UCSD-AML1 (cell line): Measurements from ENCODE around the gene ELOVL6.

Source experiments
- DNase-seq: peaks from one replicate; lab custom pipeline; 2025; ENCODE audit not compliant: unreplicated experiment; lab: John Stamatoyannopoulos, UW

Gene ELOVL6

DNA sequence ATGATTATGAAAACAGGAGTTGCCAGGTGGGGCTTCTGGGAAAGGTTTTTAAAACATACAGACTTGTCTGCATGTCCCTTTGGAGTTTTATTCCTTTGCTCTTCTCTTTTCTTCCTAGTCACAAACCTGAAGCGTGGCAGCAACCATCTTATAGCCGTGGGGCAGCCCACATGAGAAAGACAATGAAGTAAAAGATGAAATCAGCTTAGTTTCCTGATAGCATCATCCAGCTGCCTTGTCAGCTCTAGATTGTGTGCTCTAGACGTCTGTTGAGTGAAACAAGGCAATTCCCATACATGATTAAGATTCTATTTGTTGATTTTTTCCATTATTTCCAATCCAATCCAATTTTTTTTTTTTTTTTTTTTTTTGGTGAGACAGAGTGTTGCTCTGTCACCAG, 68.9 kb downstream of the ELOVL6 start:
- no peak for DNase-seq

- no peak for DNase-seq
These were observed 69.9 kb downstream of the ELOVL6 start for GRCh38 chr4:110128472-110128919.

GRCh38 chr4:110128029-110128428, 70.4 kb downstream of the ELOVL6 start:
- no peak for DNase-seq

- no peak for DNase-seq
These were observed 73.7 kb downstream of the ELOVL6 start for GRCh38 chr4:110124711-110125110.

DNA sequence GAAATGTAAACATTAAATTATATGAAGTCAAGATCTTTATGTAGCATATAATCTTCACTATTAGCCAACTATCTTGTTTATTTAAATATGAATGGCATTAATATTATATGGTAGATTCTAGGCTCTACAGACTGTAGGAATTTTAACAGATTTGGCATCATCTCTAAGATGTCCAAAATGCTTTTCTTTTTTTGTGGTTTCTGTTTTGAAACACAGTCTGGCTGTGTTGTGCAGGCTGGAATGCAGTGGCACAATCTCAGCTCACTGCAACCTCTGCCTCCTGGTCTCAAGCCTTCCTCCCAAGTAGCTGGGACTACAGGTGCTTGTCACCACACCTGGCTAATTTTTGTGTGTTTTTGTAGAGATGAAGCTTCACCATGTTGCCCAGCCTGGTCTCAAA, 76.2 kb downstream of the ELOVL6 start:
- DNase-seq: no peak

DNA sequence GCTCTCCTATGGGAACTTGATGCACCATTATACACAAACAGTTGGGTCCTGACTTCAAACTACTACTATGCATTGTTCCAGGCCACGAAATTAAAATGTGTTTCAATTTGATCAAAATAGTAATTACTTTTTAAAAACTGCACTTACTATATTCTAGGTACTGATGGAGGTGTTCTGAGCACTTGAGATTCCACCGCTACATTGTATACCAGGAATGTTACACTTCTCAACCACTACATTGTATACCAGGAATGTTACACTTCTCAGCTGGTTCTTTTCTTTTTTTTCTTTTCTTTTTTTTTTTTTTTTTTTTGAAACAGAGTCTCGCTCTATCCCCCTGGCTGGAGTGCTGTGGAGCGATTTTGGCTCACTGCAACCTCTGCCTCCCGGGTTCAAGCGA, 77.9 kb downstream of the ELOVL6 start:
- DNase-seq: no peak

DNA sequence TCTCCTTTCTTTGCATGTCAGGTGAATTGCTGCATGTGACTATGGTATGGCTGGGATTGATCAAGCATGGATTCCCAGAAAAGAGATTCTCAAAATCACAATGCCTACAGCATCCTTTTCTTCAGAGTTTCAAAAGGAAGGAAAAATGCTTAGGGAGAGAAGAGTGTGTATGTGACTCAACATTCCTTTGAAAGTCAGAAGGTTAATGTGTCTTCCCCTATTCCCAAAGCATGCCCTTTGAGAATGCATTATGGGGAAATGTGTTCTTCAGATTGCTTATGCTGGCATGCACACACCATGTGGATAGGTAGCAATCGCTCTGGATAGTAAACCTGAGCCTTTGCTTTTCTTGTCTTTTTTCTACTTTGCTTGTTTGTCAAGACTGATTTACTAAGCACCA, 78.5 kb downstream of the ELOVL6 start:
- no peak for DNase-seq

- DNase-seq: no peak
These were observed 79.1 kb downstream of the ELOVL6 start for GRCh38 chr4:110119337-110119736.

DNA sequence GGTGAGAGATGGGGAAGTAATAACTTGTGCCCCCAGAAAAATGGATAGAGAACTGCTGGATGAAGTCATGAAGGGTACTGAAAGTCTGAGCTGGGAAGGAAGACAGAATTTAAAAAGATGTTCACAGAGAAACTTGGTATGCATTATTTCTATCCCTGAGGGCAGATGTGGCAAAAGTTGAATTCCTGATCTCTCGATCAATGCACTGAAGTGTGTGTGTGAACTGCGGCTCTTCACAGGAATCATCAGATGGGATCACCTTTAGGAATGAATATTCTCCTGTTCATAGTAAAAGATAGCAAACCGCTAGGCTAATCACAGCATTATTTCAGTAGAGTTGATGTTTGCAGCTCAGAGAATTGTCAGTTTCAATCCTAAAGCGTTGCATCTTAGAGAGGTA, 86.4 kb downstream of the ELOVL6 start:
- DNase-seq: no peak

DNA sequence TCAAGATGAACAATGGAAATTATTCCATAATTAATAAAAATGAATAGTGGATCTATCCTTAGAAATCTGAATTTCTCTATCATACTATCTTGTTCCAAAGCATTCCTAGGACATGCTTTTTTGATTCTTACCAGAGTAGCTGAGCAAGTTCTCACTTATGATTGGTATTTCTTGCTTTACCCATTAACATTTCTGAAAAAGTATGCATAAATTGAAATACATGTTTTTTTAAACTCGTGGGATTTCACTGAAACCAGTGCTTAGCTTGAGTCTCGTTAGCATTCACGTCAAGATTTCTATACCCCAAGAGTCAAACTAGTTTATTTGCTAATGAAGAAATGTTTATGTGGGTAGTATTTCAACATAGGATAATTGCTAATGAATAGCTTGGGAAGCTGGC, 89.0 kb downstream of the ELOVL6 start:
- no peak for DNase-seq

- no peak for DNase-seq
These were observed 89.5 kb downstream of the ELOVL6 start for GRCh38 chr4:110108960-110109359.

DNA sequence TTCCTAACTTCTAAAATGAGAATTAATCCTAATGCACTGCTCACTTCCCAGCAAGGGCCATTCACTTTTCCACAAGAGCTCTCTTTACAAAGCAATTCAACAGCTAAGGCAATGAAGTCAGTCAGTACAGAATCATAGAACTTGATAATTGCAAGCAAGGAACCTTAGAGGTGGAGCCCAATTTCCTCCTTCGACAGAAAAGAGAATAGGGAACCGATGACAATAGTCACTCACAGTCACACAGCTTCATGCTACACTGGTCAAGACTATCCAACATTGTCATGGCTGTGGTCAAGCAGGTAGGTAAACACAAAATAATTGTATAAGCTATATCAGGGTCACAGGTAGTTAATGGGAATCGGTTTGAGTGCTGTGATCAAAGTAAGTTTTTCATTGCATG, 90.0 kb downstream of the ELOVL6 start:
- DNase-seq: no peak

- no peak for DNase-seq
These were observed 90.5 kb downstream of the ELOVL6 start for GRCh38 chr4:110107866-110108265.

DNA sequence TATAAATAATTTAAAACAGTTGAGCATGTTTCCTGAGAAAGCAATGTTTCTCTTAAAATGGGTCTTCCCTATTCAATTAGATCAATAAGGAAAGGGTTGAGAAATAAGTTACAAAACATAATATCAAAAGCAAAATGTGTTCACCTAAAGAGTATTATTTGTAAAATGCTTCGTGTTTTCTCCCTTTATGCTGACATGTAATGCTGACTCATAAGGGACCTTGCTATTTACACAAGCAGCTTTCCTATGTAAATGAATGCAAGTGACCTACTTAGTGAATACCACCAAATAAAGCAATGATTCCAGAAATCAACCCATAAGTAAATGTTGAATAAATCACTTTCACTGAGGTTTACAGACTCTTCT, 91.5 kb downstream of the ELOVL6 start:
- DNase-seq: no peak

- no peak for DNase-seq
These were observed 93.8 kb downstream of the ELOVL6 start for GRCh38 chr4:110104661-110105060.

DNA sequence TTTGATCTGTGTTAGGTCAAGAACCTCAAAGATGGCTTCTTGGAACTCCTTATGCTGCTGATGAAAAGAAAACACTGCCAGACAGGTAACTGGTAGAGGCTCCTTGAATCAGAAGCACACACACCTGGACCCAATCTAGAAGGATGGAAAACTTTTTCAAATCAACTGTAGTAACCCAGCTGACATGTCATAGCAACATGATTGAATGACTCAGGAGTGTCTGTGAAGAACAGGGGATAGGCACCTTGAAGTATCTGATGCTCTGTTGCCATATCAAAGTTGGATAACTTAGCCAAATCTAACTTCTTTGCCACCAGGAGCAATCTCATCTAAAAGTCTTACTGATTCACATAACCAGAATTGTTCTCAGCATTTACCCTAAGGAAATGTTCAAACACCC, 98.8 kb downstream of the ELOVL6 start:
- no peak for DNase-seq

GRCh38 chr4:110096405-110096804, 102.0 kb downstream of the ELOVL6 start:
- DNase-seq: no peak

DNA sequence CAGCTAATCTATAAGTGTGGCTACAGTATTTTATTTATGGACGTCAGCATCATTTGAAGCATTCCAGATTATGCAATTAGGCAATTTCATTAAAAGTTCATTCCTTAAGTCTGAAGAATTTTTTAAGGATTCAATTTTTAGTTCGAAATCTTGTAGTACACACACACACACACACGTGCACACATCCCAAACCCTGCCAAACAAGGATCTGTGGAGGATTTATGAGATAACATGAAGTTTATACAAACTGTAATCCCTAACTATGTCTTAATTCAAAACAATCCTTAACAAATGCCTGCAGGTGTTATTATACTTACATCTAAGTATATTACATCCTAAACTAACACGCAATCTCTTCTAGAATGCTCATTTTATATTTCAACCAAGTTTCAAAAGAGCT, 105.8 kb downstream of the ELOVL6 start:
- no peak for DNase-seq

DNA sequence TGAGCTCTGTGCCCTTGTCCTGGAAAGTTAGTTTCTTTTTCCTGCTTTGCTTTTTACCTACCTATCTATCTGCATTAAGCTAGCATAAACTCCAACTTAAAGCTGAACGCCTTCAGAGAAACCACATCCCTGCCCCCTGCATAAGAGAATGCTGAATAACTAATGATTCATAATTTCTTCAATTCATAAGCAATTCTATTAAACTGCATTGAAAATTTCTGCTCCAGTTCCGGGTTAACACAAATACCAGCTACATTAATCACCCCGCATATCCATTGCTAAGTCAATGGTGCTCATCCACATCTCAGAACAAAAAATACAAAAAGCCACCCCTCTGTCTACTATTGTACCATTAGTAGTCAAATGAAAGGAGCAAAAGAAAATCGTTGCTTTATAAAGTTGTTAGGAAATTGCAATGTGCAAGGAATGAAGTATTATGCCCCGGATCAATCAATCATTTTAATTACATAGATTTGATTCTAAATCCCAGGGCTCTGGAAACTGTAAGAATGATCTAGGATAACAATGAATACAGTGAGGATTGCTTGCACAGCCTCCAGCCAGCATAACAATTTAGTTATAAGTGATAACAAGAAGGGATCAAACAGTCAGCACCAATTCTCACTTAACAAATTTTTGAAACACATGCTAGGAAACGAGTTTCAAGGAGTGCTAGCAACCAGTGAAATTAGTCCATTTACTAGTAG, 106.8 kb downstream of the ELOVL6 start:
- DNase-seq: no peak

DNA sequence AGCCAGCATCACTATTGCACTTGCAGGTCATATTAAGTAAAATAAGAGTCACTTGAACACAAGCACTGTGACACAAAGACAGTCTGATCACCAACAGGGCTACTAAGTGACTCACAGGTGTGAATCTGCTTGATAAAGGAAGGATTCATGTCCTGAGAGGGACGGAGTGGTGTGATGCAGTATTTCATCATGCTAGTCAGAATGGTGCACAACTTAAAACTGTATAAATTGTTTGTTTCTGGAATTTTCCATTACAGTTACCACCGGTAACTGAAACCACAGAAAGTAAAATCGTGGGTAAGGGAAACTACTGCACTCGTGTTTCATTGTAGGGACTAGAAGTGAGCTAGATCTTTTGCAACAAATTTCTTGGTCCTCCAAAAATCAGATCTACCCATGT, 109.7 kb downstream of the ELOVL6 start:
- no peak for DNase-seq

GRCh38 chr4:110087070-110087708, 111.2 kb downstream of the ELOVL6 start:
- no peak for DNase-seq

- DNase-seq: peak; percentile 10
These were observed 113.3 kb downstream of the ELOVL6 start for GRCh38 chr4:110085131-110085530.

DNA sequence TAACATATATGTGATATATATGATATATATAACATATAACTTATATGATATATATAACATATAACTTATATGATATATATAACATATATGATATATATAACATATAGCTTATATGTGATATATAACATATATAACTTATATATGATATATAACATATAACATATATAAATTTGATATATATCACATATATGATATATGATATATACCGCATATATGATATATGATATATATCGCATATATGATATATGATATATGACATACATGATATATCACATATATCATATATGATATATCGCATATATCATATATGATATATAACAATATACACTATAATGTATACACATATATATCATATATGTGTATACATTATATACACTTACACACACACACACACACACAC, 114.3 kb downstream of the ELOVL6 start:
- DNase-seq: no peak
